ENCODE measurements around the gene KLHL29. TPM values are rescaled to one million over a fixed set of nuclear protein-coding genes. Genes with fewer than 3 reads are reported as not detected.

KLHL29 gene
- total and polyA plus RNA-seq, 2 experiments from 2014 or later = 3.8 to 9.9 TPM

- no peaks in the 10 kb centered on the region for H3K9me2 ChIP-seq (replicated peaks; ENCODE audit: insufficient read depth)
- H3K79me2 ChIP-seq = no peaks in the 10 kb centered on the region
- WGBS (ENCODE audit: low lambda C conversion rate, missing lambda C conversion rate) = 79% methylated on average over 5 of the region's 5 CpGs
- DNase-seq (ENCODE audit: low spot score) = no peak
- H3K4me2 ChIP-seq = no peak overlapping the region
- H3K9me3 ChIP-seq (ENCODE audit: low read depth) = no peaks in the 10 kb centered on the region
- no peak for TF ChIP-seq EZH2 (IDR thresholded peaks at IDR 0.05; ENCODE audit: borderline replicate concordance)
- TF ChIP-seq EZH2phosphoT487 (IDR thresholded peaks at IDR 0.05; ENCODE audit: low read depth, severe bottlenecking, unreplicated experiment) = no peak
- no peak for TF ChIP-seq CTCF (IDR thresholded peaks at IDR 0.05; ENCODE audit: poor library complexity)
- no peaks in the 10 kb centered on the region for H3K27me3 ChIP-seq
- peaks cover 10% of the 10 kb centered on the region for H3K4me1 ChIP-seq (ENCODE audit: insufficient read depth)
- H2AFZ ChIP-seq = no peak overlapping the region
- no peak overlapping the region for H3K4me3 ChIP-seq
- no peaks in the 10 kb centered on the region for H4K20me1 ChIP-seq (ENCODE audit: insufficient read depth, poor library complexity, severe bottlenecking)
- H3K36me3 ChIP-seq (replicated peaks; ENCODE audit: insufficient read depth, low read depth) = no peaks in the 10 kb centered on the region
- no peak overlapping the region for H3K27ac ChIP-seq
Measured at GRCh38 chr2:23484767-23485166, 99.8 kb downstream of the KLHL29 start.

GRCh38 chr2:23485261-23485660 is 100.3 kb downstream of the KLHL29 start:
- Histone ChIP-seq H3K27ac (no peak overlapping the region), H4K20me1 (ENCODE audit: insufficient read depth, poor library complexity, severe bottlenecking) (no peaks in the 10 kb centered on the region), H3K4me1 (ENCODE audit: insufficient read depth) (peaks cover 10% of the 10 kb centered on the region), H3K79me2 (no peaks in the 10 kb centered on the region), H3K36me3 (replicated peaks; ENCODE audit: insufficient read depth, low read depth) (no peaks in the 10 kb centered on the region), H2AFZ (no peak overlapping the region), H3K27me3 (no peaks in the 10 kb centered on the region), H3K4me3 (no peak overlapping the region), H3K9me3 (ENCODE audit: low read depth) (no peaks in the 10 kb centered on the region), H3K9me2 (replicated peaks; ENCODE audit: insufficient read depth) (no peaks in the 10 kb centered on the region), H3K4me2 (no peak overlapping the region)
- no peak for TF ChIP-seq EZH2 (IDR thresholded peaks at IDR 0.05; ENCODE audit: borderline replicate concordance)
- no peak for DNase-seq (ENCODE audit: low spot score)
- WGBS (ENCODE audit: low lambda C conversion rate, missing lambda C conversion rate) = 97% methylated on average over 2 of the region's 2 CpGs

GRCh38 chr2:23485841-23486683 is 101.1 kb downstream of the KLHL29 start:
- Histone ChIP-seq H3K27ac (no peak overlapping the region), H4K20me1 (ENCODE audit: insufficient read depth, poor library complexity, severe bottlenecking) (no peaks in the 10 kb centered on the region), H2AFZ (no peak overlapping the region), H3K36me3 (replicated peaks; ENCODE audit: insufficient read depth, low read depth) (no peaks in the 10 kb centered on the region), H3K9me3 (ENCODE audit: low read depth) (no peaks in the 10 kb centered on the region), H3K4me3 (no peak overlapping the region), H3K79me2 (no peaks in the 10 kb centered on the region), H3K9me2 (replicated peaks; ENCODE audit: insufficient read depth) (no peaks in the 10 kb centered on the region), H3K4me2 (no peak overlapping the region), H3K4me1 (ENCODE audit: insufficient read depth) (peaks cover 4% of the 10 kb centered on the region), H3K27me3 (no peaks in the 10 kb centered on the region)
- 89% methylated on average over 10 of the region's 10 CpGs for WGBS (ENCODE audit: low lambda C conversion rate, missing lambda C conversion rate)
- no peak for TF ChIP-seq EZH2 (IDR thresholded peaks at IDR 0.05; ENCODE audit: borderline replicate concordance)
- no peak for TF ChIP-seq EZH2phosphoT487 (IDR thresholded peaks at IDR 0.05; ENCODE audit: low read depth, severe bottlenecking, unreplicated experiment)
- no peak for TF ChIP-seq CTCF (IDR thresholded peaks at IDR 0.05; ENCODE audit: poor library complexity)
- no peak for DNase-seq (ENCODE audit: low spot score)

- H3K27ac ChIP-seq = no peak overlapping the region
- no peak overlapping the region for H3K4me2 ChIP-seq
- no peaks in the 10 kb centered on the region for H3K79me2 ChIP-seq
- TF ChIP-seq CTCF (IDR thresholded peaks at IDR 0.05; ENCODE audit: poor library complexity) = no peak
- no peak for TF ChIP-seq EZH2phosphoT487 (IDR thresholded peaks at IDR 0.05; ENCODE audit: low read depth, severe bottlenecking, unreplicated experiment)
- TF ChIP-seq EZH2 (IDR thresholded peaks at IDR 0.05; ENCODE audit: borderline replicate concordance) = no peak
- no peak overlapping the region for H2AFZ ChIP-seq
- no peak overlapping the region for H3K4me3 ChIP-seq
- no peaks in the 10 kb centered on the region for H3K4me1 ChIP-seq (ENCODE audit: insufficient read depth)
- no peaks in the 10 kb centered on the region for H3K9me2 ChIP-seq (replicated peaks; ENCODE audit: insufficient read depth)
- no peaks in the 10 kb centered on the region for H3K9me3 ChIP-seq (ENCODE audit: low read depth)
- no peaks in the 10 kb centered on the region for H4K20me1 ChIP-seq (ENCODE audit: insufficient read depth, poor library complexity, severe bottlenecking)
- no peaks in the 10 kb centered on the region for H3K36me3 ChIP-seq (replicated peaks; ENCODE audit: insufficient read depth, low read depth)
- 80% methylated on average over 5 of the region's 5 CpGs for WGBS (ENCODE audit: low lambda C conversion rate, missing lambda C conversion rate)
- DNase-seq (ENCODE audit: low spot score) = no peak
- H3K27me3 ChIP-seq = no peaks in the 10 kb centered on the region
Measured at GRCh38 chr2:23486684-23487075, 101.7 kb downstream of the KLHL29 start.

All from hepatocyte (in vitro differentiated cells).